Fibroblast of villous mesenchyme (primary cell): Measurements from ENCODE around the gene CELF4. TPM values are rescaled to one million over a fixed set of nuclear protein-coding genes. Genes with fewer than 3 reads are reported as not detected.

Source experiments
- DNase-seq: peaks from one replicate; pipeline ENCODE4 v3.0.0-alpha.2; 2010; ENCODE audit warnings: low read depth
- H3K4me3 ChIP-seq: 2 replicates; pipeline ENCODE4 v1.5.1; 2011; ENCODE audit warnings: low read depth, mild to moderate bottlenecking, low read length
- CTCF ChIP-seq: IDR thresholded peaks from 2 replicates; pipeline ENCODE4 v1.5.1; 2012; ENCODE audit warnings: low read depth, mild to moderate bottlenecking, low read length; ENCODE audit not compliant: insufficient read depth
- total RNA-seq: library from RNA; depleted of rRNA; stranded (reverse); fragments of >200 nt; gene quantifications from 2 replicates; pipeline ENCODE4 v1.2.3, GENCODE V29; 2012

The CELF4 gene
- total RNA-seq, 1 donor: not detected

- no peak for TF ChIP-seq CTCF
- H3K4me3 ChIP-seq: no peak overlapping the region
- DNase-seq: no peak
Measured at GRCh38 chr18:37575646-37576045, 10.0 kb upstream of the CELF4 start.

- no peak for TF ChIP-seq CTCF
- DNase-seq: no peak
Measured at GRCh38 chr18:37574113-37574512, 8.5 kb upstream of the CELF4 start.

DNA sequence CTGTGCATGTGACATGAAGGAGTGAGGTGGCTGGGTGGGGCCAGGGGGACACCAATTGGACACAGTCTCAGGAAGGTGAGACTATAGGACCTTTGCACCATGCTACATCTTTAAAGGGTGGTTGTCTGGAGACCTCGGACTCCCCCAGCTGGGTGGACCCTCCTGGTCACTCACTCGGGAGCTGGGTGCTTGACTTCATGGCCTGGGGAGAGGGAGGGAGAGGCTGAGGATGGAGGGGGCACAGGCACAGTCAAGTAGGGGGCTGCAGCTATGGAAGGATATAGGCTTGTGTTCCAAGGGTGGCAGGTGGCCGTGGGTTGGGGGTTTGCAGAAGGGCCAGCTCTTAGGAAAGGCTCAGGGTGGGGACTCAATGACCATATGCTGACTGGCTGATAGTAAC is 7.1 kb upstream of the CELF4 start:
- no peak overlapping the region for H3K4me3 ChIP-seq
- no peak for DNase-seq
- no peak for TF ChIP-seq CTCF

More at GRCh38 chr18:37574113-37574512, 8.5 kb upstream of the CELF4 start:
- no peak overlapping the region for H3K4me3 ChIP-seq

DNA sequence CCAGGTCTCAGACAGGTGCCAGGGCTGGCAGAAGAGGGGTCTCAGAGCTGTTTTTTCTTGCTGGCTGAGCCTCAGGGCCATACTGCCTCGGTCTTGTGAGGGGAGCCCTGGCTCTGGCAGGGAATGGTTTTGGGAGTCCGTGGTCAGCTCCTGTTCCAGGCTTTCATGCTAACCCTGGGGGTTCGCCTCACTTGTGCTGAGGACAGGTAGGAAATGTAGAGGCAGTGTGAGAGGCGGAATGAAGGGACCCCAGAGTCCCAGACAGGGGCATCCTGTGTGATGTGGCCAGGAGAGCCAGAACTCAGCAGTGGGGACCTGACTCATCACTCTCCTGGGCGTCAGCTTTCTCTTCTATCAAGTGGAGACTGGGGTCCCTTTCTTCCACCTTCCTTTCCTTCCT is 5.7 kb upstream of the CELF4 start:
- no peak for TF ChIP-seq CTCF
- no peak overlapping the region for H3K4me3 ChIP-seq
- DNase-seq: no peak

DNA sequence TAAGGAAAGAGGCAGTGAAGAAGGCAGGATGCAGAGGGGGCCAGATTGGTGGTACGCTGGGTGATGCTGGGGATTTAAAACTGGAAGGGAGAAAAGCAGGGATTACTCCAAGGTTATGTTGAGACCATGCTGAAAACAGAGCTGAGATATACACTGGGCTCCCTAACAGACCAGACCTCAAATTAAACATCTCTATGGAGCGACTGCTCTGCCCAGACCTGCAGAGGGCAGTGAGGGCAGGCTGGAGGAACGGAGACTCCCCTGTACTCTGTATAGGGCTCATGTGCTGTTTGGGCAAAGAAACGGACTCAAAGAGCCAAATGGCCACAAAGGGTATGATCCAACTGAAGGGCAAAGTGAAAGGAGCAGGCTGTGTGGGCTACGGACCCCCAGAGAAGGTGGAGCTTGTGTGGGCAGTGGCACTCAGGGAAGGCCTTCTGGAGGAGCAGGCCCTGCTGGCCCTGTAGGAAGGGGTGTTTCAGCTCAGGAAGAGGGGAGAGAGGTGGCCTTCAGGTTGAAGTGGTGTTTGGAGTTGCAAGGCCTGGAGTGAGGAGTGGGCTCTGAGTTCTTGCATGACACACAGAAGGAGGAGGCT is 4.8 kb upstream of the CELF4 start:
- H3K4me3 ChIP-seq: no peak overlapping the region
- no peak for DNase-seq
- no peak for TF ChIP-seq CTCF

GRCh38 chr18:37568671-37569070 is 3.1 kb upstream of the CELF4 start:
- H3K4me3 ChIP-seq: no peak overlapping the region
- TF ChIP-seq CTCF: no peak
- DNase-seq: no peak

DNA sequence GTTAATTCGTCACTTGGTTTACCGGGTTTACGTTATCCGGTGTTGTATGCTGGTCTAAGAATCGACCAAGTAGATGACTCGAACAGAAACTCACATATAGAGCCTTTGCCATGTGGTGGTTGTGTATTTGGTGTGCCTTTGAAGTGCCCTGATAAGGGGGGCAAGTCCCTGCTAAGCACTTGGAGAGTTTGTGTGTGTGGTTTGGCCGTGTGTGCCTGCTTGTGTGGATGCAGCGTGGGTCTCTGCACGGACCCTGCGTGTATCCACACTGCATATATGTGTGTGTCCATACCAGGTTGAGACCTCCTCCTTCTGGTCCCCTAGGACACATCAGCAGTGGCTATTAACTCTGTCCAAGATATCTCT is 2.4 kb upstream of the CELF4 start:
- no peak for TF ChIP-seq CTCF
- no peak for DNase-seq
- no peak overlapping the region for H3K4me3 ChIP-seq
